Neural crest cell (in vitro differentiated cells): ENCODE measurements around the gene TBX15. TPM values are rescaled to one million over a fixed set of nuclear protein-coding genes. Genes with fewer than 3 reads are reported as not detected.

ENCODE experiments used
- DNase-seq: peaks from one replicate; pipeline ENCODE4 v3.0.0; 2021; ENCODE audit warnings: low read depth, mixed read lengths, low spot score
- H3K27ac Mint-ChIP-seq: one replicate; pipeline ENCODE4 v1.8.0; 2021; ENCODE audit warnings: mild to moderate bottlenecking, mixed read lengths; ENCODE audit not compliant: unreplicated experiment
- H3K27me3 Mint-ChIP-seq: 2 replicates; pipeline ENCODE4 v1.8.0; 2021; ENCODE audit warnings: low read depth, mild to moderate bottlenecking, mixed read lengths
- H3K36me3 Mint-ChIP-seq: 2 replicates; pipeline ENCODE4 v1.8.0; 2021; ENCODE audit warnings: low read depth, mild to moderate bottlenecking, mixed read lengths
- H3K4me1 Mint-ChIP-seq: 2 replicates; pipeline ENCODE4 v1.8.0; 2021; ENCODE audit warnings: mixed read lengths
- H3K4me3 Mint-ChIP-seq: one replicate; pipeline ENCODE4 v1.8.0; 2021; ENCODE audit warnings: mild to moderate bottlenecking, mixed read lengths
- H3K9me3 Mint-ChIP-seq: 2 replicates; pipeline ENCODE4 v1.8.0; 2021; ENCODE audit warnings: mixed read lengths
- CTCF ChIP-seq: fragments of 200-600 bp; sonication (generic); conservative IDR thresholded peaks from 2 replicates; pipeline ENCODE4 v1.5.0; 2021; ENCODE audit warnings: antibody characterized with exemption, mild to moderate bottlenecking
- total RNA-seq: library from RNA; stranded (reverse); gene quantifications from 2 replicates; pipeline ENCODE4 v1.2.1, GENCODE V29; 2021

Gene TBX15
- total RNA-seq, 1 donor from 2014 or later: 3.2 TPM

GRCh38 chr1:118871582-118872171, 116.5 kb downstream of the TBX15 start:
- Mint-ChIP-seq H3K4me3 (no peak overlapping the region), H3K27me3 (no peaks in the 10 kb centered on the region), H3K4me1 (peaks cover 3% of the 10 kb centered on the region), H3K36me3 (no peaks in the 10 kb centered on the region), H3K27ac (no peak overlapping the region), H3K9me3 (no peaks in the 10 kb centered on the region)
- TF ChIP-seq CTCF: no peak
- DNase-seq: no peak

GRCh38 chr1:118868387-118868786, 119.8 kb downstream of the TBX15 start:
- H3K4me3 Mint-ChIP-seq: no peak overlapping the region
- no peak overlapping the region for H3K27ac Mint-ChIP-seq
- peaks cover 7% of the 10 kb centered on the region for H3K4me1 Mint-ChIP-seq
- H3K27me3 Mint-ChIP-seq: no peaks in the 10 kb centered on the region
- no peak for TF ChIP-seq CTCF
- DNase-seq: no peak
- H3K9me3 Mint-ChIP-seq: no peaks in the 10 kb centered on the region
- no peaks in the 10 kb centered on the region for H3K36me3 Mint-ChIP-seq

- no peak for DNase-seq
- H3K4me3 Mint-ChIP-seq: no peak overlapping the region
- no peaks in the 10 kb centered on the region for H3K9me3 Mint-ChIP-seq
- no peaks in the 10 kb centered on the region for H3K27me3 Mint-ChIP-seq
- peaks cover 9% of the 10 kb centered on the region for H3K4me1 Mint-ChIP-seq
- no peaks in the 10 kb centered on the region for H3K36me3 Mint-ChIP-seq
- TF ChIP-seq CTCF: no peak
- no peak overlapping the region for H3K27ac Mint-ChIP-seq
Observed at GRCh38 chr1:118866330-118866729, 121.8 kb downstream of the TBX15 start.

GRCh38 chr1:118863688-118864087, 124.5 kb downstream of the TBX15 start:
- H3K36me3 Mint-ChIP-seq: no peaks in the 10 kb centered on the region
- DNase-seq: no peak
- peaks cover 9% of the 10 kb centered on the region for H3K4me1 Mint-ChIP-seq
- H3K4me3 Mint-ChIP-seq: no peak overlapping the region
- H3K27me3 Mint-ChIP-seq: no peaks in the 10 kb centered on the region
- H3K9me3 Mint-ChIP-seq: no peaks in the 10 kb centered on the region
- H3K27ac Mint-ChIP-seq: no peak overlapping the region
- no peak for TF ChIP-seq CTCF

GRCh38 chr1:118862755-118863154, 125.4 kb downstream of the TBX15 start:
- no peak for DNase-seq
- Mint-ChIP-seq H3K27me3 (no peaks in the 10 kb centered on the region), H3K27ac (no peak overlapping the region), H3K9me3 (no peaks in the 10 kb centered on the region), H3K4me1 (peaks cover 9% of the 10 kb centered on the region), H3K4me3 (no peak overlapping the region), H3K36me3 (no peaks in the 10 kb centered on the region)
- TF ChIP-seq CTCF: no peak
